NCI-H146 (cell line): ENCODE data around the gene ADRA2C.

Experiments used
- DNase-seq: peaks from one replicate; lab custom pipeline; 2025; lab: John Stamatoyannopoulos, UW

ADRA2C gene

DNA sequence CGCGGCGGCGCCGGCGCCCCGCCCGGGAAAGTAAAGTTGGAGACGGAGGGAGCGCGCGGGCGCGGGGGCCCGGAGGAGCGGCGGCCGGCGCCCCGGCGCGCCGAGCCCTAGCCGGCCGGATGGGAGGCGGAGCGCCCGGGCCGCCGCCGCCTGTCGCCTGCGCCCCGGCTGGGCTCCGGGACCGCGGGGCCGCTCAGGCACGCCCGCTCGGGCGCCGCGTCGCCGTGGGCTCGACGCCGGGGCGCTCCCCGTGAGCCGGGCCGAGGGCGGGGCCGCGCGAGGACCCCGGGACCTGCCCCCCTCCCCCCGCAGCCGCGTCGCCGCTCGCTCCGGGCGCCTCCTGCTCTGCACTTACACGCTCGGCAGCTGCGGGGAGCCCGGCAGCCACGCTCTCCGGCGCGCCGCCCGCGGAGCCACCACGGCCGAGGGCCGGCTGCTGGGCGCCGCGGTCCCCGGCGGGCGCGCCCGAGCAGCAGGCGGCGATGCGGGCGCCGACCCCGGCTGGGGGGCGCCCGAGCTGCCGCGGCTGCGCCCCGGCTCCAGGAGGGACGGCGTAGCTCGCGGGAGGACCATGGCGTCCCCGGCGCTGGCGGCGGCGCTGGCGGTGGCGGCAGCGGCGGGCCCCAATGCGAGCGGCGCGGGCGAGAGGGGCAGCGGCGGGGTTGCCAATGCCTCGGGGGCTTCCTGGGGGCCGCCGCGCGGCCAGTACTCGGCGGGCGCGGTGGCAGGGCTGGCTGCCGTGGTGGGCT, at the start of gene ADRA2C:
TSS of gene ADRA2C (plus strand) at position 350 of the 749 bp plus-strand sequence. CDS start at position 572, 222 bp downstream.
- no peak for DNase-seq

DNA sequence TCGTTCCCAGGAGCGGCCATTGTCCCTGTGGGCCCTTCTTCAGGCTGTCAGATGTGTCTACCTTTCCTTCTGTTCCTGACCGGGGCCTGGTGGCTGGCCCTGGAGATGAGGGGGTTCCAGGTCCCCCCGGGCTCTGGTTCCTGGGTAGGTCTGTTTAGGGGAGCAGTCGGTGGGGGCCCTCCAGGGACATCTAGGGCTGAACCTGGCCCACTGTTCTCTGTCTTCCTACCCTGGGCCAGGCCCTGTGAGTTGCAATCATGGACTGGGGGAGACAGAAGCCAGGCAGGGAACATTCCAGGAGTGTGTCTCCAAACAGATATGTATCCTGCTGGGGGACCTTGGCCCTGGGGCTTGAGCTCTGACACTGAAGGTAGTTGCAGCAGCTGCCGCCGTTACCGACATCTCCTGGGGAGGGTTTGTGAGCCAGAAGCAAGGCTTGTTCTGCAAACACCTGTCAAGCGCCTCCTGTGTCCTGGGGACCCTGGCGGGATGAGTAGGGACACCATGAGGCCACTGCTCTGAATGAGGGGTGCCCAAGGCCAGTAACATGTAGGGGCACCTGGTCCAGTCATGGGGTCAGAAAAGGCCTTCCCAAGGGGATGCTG, 49.5 kb upstream of the ADRA2C start:
- no peak for DNase-seq

DNA sequence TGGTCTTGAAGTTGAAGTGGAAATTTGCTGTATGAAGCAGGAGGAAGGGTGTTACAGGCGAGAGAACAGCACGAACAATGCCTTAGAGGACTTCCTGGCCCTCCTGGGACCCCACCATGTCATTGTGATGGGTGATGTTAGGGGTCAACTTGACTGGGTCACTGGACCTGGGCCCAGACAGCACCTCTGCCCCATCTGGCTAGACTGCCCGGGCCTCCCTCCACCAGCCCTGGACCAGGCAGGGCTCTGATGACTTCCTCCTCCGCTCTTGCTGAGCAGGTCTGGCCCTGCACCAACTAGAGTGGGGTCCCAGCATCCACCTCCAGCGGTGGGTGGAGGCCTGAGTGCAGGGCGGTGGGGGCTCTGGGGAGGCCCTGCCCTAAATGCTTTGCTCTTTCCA, 48.9 kb upstream of the ADRA2C start:
- DNase-seq = no peak

DNA sequence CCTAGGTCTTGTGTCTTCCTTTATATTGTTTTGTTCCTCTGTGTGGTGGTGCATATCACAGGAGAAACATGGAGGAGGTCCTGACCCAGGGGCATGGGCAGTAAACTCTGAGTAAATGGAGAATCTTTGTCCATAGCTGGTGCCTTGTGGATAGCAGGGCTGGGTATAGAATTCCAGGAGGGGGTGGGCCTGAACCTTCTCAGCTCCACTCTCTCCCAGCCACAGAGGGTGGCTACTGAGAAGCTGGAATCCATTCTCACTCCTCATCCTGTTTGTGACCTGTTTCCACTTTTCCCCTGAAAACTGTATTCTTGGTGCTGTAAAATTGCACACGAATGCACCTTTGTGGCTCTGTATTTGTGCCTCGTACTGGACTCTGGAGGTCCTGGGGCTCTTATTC, 47.7 kb upstream of the ADRA2C start:
- no peak for DNase-seq

DNA sequence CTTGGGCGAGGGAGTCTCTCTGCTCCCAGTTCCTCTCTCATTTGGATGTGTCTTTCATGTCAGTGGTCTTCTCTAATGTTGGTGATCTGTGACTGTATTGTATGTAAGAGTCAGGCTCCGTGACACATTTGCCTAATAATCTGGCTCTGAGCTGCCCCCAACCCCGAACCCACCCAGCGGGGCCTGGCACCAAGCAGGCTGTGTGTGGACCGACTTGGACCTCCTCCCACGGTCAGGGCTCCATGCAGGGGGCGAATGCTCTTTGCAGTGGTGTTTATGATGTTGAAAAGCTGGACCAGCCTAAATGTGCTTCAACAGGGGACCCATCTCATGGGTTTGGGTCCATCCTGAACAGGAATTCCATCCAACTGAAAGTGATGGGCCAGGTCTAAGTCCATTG, 47.0 kb upstream of the ADRA2C start:
- no peak for DNase-seq

DNA sequence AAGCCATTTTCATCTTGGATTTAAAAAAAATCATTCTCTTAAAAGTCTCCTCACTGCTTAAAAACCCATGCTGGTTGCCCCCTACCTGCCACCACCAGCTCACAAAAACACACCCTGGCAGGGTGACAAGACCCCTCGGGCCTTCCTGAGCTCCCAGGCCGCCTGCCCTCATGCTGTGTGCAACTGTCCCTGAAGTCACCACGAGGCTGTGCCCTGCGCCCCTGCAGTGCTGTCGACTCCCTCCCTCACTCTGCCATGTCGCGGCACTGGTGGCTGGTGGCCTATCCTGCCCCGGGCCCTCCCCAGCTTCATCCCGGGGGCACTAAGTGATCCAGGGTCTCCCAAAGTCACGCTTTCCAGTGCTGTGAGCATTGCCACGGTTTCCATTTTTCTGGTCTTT, 46.3 kb upstream of the ADRA2C start:
- no peak for DNase-seq

DNA sequence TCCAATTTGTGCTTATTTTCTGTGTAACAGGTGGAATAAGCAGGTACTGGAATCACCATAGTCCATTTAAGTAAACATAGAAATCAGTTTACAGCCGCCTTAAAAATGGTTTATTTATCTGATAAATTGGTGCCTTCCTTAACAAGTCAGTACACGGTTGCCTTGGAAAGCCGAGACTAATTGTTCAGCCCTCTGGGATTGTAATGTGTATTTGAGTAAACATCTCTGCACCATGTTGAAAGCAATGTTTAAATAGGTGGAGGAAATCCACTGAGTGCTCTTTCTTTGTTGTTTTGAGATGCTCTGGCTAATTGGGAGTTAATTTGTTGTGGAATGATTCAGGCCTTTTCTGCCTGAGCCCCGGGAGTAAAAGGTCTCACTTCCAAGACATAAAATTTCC, 45.7 kb upstream of the ADRA2C start:
- peak; percentile 8 for DNase-seq

DNA sequence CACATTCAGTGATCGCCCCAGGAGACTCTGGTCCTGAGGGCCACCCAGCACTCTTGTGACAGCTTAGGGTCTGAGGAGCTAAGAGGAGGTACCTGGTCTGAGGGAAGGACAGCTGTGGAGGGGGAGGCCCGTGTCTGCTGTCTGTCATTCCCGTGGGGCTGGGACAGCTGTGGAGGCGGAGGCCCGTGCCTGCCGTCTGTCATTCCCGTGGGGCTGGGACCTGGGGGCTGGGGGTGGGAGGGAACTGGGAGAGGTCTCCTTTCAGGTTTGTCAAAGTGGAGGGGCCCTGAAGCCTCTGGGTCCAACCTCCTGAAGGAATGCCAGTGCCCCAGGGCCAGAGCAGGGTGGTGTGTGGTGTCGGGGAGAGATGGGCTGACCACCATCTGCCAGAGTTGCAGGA, 45.0 kb upstream of the ADRA2C start:
- no peak for DNase-seq

DNA sequence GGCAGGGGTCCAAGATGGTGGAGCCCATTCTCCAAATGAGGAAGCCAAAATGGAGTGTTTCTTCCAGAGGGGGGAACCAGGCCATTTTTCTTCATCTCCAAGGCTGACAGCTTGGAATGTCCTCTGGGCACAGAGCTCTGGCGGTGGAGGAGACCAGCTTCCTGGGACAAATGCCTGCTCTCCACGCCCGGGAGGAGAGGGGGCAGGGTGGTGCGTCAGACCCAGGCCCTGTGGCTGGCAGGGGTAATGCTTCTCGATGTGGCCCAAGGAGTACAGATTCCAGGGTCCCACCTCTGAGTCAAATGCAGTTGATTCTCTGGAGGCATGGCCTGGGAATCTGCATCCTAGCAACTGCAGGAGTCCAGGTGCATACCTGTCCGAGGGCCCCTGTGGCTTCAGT, 44.6 kb upstream of the ADRA2C start:
- no peak for DNase-seq

DNA sequence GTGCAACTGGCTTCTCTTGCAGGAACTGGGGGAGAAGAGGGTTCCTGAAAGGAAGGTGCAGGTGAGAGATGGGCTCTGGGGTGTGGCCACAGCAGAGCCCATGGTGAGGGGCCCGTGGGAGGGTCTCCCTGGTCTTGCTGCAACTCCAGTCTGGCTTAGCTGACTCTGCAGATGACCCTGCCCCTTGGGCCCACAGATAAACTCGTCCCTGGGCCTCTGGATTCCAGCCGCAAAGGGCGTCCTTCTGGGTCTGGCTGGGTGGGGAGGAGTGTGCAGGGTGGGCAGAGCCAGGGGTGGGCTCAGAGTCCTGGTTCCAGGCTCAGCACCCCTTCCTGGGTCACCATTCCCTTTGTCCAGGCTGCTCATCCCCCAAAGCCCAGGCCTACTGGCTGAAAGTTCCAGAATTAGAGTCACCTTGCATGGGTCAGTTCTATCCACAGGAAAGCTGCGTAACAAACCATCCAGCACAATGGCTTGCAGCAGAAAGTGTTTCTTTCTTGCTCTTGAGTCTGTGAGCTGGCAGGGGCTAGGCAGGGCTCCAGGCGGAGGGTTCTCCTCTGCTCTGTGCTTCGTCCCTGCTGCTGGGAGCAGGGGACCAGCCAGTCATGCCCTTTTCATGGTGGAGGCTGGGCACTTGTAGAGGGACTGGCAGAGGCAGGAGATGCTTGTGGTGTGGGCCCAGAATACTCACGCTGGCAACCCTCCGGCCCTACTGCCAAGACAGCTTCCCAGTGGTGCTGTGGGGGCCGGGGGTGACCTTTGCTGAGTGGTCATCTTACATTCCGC, 43.5 kb upstream of the ADRA2C start:
- no peak for DNase-seq

DNA sequence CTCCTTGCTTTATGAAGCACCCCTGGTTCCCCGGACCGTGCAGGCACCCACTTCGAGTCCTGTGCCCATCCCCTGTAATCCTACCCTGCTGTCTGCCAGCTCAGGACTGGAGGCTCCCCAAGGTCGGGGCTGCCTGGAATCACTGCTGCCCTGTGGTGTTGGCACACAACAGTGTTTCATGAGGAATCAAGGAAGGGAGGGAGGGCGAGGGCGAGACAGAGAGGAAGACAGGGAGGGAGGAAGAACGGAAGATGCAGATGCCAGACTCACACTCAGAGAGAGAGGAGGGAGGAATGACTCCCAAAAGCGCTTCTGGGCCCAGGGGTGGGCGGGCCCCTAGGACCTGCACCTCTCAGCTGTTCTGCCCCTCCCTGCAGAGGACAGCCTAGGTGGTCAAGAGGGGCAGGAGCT, 42.9 kb upstream of the ADRA2C start:
- DNase-seq = no peak

DNA sequence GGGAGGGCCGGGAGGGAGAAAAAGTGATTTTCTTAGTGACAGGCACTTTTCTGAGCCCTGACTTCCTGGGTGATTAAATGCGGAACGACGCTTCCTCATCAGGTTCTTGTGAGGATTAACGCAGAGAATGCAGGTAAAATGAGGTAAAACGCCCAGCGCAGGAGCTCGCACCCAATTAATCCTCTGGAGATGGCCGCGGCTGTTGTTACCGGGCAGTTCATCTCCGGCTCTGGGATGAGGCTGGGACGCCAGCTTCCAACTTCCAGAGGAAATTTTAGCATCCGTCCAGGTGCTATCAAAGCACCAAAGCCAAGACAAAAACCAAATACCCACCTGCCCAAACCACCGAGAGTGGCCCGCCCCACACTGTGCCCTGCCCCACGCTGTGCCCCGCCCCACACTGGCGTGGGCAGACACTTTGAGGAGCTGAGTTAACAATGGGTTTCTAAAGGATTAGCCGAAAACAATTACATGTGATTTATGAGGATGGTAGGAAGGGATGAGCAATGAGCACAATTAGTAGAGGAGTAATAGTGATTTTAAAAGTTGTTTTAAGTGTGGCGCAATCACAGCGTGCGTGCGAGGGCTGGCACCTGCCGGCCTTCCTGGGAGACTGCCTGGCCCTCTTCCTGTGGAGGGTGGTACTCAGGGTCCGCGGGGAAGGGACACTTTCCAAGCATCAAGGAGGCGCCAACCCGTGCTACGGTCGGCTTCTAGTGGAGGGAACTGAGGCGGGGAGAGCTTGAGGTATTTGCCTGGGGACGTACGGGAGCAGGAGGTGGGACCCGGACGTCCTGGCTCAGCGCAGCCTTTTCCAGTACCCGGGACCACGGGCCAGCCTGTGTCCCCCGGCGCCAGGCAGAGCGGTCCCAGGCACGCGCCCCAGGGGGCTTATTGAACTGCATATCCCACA, 41.6 kb upstream of the ADRA2C start:
- DNase-seq = no peak

DNA sequence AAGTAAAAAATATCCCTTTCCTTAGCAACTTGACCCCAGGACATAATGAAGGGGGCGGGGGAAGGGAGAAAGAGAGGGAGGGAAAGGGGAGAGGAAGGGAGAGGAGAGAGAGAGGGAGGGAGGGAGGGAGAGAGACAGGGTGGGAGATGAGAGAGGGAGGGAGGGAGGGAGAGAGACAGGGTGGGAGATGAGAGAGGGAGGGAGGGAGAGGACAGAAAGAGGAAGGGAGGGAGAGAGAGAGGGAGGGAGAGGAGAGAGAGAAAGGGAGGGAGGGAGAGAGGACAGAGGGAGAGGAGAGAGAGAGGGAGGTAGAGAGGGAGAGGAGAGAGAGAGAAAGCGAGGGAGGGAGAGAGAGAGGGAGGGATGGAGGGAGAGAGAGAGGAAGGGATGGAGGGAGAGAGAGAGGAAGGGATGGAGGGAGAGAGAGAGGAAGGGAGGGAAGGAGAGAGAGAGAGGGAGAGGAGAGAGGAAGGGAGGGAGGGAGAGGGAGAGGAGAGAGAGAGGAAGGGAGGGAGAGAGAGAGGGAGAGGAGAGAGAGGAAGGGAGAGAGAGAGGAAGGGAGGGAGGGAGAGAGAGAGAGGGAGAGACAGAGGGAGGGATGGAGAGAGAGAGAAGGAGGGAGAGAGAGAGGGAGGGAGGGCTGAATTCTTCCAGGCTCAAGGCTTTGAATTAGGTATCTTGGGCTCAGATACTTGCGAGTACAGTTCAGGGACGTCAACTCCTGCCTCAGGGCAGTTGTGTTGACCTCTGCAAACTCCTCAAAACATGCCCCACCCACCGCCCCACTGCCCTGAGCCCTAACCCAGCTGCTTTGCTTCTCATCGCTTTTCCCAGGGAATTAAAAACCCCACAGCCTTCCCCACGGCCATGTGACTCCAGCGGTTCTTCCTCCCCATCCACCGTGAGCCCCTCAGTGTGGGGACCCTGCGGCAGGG, 40.0 kb upstream of the ADRA2C start:
- DNase-seq = no peak

DNA sequence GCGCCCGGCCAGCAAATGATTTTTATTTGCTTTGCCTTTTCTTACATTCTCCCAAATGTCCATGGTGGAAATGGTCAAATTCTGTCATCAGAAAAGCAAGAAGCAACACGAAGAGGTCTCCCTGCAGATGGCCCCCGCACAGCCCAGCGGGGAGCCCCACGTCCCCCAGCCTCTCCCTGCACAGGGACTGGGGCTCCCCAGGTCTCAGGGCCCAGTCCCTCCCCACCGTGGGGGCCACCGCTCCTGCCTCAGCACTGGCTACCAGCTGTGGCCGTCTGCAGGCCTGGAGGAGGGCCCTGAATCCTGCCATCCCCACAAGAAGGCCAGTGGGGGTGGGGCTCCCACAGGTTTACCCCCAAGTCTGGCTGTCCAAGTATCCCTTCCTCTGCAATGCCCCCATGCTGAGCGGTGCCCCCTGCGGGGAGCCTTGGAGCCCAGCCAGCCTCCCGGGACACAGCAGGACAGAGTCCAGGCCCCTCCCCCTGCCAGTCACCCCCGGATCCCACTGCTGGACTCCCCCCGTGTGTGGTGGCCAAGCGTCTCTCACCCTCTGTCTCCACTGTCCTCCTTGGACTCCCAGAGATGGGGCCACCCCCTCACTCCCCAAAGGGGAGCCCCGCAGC, 38.2 kb upstream of the ADRA2C start:
- DNase-seq = no peak

DNA sequence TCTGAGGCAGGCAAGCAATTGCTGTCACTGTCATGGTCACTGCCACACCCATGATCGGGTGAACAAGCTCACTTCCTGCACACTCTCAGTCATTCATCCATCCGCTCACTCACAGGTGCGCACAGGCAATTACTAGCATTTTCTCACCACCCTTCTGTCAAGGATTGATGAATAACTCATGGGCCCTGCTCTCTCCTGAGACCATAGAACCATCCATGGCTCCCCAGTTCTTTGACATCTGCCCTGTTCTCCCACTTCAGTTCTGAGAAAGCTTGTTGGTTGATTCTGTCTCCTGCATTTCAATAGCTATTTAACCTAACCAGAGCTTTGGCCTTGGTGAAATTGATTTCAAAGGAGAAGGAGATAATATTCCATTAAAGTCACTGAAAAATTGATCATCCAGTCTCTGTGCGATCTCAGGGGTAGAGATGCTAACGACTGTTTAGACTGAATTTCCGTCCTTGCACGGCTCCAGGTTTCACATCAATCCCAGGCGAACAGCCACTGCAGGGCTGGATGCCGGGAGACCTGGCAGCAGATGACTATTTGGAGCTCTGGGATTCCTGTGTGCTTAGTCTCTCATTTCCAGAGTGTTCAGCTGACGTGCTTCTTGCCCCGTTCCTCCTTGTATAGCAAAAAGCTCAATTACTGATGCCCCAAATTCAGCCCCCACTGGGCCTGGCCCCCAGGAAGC, 36.9 kb upstream of the ADRA2C start:
- DNase-seq = no peak

DNA sequence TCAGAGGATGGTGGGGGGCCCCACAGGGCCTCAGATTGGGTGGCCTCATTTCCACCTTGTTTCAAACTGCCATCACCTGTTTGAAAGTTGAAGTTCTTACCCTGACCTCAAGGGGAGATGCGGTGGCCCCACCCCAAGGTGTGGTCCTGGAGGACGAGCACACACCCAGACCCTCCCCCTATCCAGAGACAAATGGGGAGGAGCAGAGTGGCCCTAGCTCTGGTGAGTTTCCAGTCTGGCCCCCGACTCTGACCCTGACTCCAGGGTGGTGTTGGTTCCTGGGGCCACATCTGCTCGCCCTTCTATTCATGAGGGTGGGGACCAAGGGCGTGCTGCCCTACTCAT, 36.3 kb upstream of the ADRA2C start:
- no peak for DNase-seq

DNA sequence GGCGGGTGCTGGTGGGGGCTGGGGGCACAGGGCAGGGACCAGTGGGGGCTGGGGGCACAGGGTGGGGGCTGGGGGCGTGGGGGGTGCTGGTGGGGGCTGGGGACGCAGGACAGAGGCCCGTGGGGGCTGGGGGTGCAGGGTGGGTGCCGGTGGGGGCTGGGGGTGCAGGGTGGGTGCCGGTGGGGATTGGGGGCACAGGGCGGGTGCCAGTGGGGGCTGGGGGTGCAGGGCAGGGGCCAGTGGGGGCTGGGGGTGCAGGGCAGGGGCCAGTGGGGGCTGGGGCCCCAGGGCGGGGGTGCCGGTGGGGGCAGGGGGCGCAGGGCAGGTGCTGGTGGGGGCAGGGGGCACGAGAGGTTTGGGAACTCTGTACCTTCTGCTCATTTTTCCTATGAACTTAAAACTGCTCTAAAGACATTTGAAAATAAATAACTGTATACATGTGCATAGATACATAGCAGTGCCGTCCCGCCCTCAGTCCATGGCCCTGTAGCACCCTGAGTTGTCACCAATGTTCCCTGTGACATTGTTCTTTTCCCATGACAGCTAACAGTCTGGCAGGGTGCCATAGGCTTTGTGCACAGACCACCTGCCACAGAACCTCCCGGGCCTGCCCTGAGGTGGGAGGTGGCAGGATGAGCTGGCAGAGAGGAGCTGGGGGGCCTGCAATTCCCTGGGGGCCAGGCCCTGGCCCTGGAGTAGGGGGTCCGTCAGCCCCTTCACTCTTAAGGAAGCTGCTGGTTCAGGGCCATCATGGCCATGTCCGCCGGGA, 35.6 kb upstream of the ADRA2C start:
- no peak for DNase-seq

DNA sequence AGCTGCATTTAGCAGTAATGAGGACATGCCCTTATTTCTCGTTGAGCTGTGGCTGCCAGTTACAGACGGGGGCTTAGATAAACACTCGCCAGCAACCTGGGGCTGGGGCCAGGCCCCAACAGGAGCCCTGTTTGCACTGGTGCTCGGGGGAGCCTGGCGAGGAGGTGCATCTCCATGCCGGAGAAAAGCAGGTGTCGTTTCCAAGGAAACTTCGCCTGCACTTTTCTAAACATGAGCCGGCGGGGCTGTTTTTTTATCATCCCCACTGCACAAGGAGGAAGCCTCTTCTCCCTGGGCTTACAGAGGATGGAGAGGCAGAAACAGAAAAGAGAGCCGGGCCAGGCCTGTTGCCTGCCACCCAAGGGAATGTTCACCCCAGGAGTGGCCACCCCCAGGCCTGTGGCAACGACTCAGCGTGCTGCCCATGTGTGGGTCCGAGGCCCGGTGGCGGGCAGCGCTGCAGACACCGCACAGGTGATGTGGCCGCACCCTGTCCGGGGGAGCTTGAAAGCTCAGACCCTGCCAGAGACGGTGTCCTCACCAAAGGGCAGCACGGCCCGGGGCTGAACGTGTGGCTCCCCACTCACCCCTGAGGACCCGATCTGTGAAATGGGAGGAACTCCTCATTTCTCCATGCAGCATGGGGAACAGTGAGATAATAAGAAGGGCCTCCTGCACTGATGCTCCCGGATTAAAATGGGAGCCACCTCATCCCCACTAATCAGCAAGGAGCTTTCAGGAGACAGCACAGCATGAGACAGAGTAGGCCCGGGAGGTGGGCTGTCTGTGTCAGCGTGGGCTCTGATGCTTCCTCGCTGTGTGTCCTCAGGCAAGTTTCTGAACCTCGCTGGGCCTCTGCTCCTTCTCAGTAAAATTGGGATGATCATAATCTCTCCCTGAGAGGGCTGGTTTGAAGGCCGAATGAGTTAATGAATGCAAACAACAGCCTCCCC, 33.8 kb upstream of the ADRA2C start:
- DNase-seq = no peak
